HL-60 (cell line): ENCODE results near the gene ITGAD.

Experiments
- CTCF ChIP-seq: IDR thresholded peaks from one replicate; pipeline ENCODE4 v1.5.1; 2011; ENCODE audit warnings: low read length, control low read depth, inconsistent platforms; ENCODE audit not compliant: insufficient read depth
- GABPA ChIP-seq: IDR thresholded peaks from 2 replicates; pipeline ENCODE4 v1.6.1; 2012; ENCODE audit warnings: low read depth
- REST ChIP-seq: IDR thresholded peaks from 2 replicates; pipeline ENCODE4 v1.6.1; 2012; ENCODE audit warnings: low read depth; ENCODE audit not compliant: insufficient replicate concordance

DNA sequence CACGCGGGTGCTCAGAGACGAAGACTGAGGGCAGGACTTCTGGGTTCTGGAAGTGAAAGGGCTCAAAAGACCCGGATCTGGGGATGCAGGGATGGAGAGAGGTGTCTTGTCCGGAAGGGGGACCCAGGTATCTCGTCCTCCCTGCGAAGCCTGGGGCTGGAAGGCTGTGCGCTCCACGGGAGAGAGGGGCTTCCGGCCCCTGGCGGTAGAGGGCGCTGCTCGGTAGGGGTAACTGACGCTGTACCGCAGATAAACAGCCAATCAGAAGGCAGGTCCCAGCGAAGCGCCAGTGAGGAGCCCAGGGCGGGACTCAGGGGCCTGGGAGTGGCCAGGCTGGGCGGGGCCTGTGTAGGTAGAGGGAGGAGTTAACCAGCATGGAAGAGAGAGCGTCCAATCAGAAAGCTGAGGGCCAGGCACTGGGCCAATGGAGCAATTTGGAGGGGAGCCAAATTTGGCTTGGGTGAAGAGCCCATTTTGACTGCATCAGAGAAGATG, 79.6 kb downstream of the ITGAD start:
- TF ChIP-seq CTCF (no peak), GABPA (no peak), REST (no peak)
